CD8-positive, alpha-beta memory T cell (primary cell): Measurements from ENCODE around the gene DCN. TPM values are rescaled to one million over a fixed set of nuclear protein-coding genes. Genes with fewer than 3 reads are reported as not detected.

ENCODE experiments used
- CTCF ChIA-PET: fragments of 350-600 bp; sonication (Branson Sonifier 250); formaldehyde crosslinking; loops from one replicate; lab custom pipeline; 2021; ENCODE audit warnings: antibody characterized with exemption; lab: Charles Lee
- POLR2A ChIA-PET: fragments of 350-600 bp; sonication (Branson Sonifier 250); formaldehyde crosslinking; loops from one replicate; lab custom pipeline; 2021; ENCODE audit warnings: antibody characterized with exemption; lab: Charles Lee
- DNase-seq, 5 donors: peaks; one replicate each; pipeline versions ENCODE4 v3.0.0 to v3.0.0-alpha.2; 2020 to 2022; ENCODE audit warnings: mixed read lengths in 1 of 5
- H3K27ac ChIP-seq: one replicate; pipeline ENCODE4 v1.7.0; 2013; ENCODE audit warnings: low read depth, mild to moderate bottlenecking, low read length, moderate library complexity
- H3K27me3 ChIP-seq: 2 replicates; pipeline ENCODE4 v1.7.0; 2013; ENCODE audit warnings: low read length, mild to moderate bottlenecking; ENCODE audit not compliant: insufficient read depth, poor library complexity, severe bottlenecking
- H3K36me3 ChIP-seq: 2 replicates; pipeline ENCODE4 v1.7.0; 2013; ENCODE audit warnings: mild to moderate bottlenecking, low read length, moderate library complexity; ENCODE audit not compliant: insufficient read depth
- H3K4me1 ChIP-seq: 2 replicates; pipeline ENCODE4 v1.7.0; 2013; ENCODE audit warnings: mild to moderate bottlenecking, low read length, moderate library complexity; ENCODE audit not compliant: insufficient read depth
- H3K4me3 ChIP-seq: 2 replicates; pipeline ENCODE4 v1.7.0; 2013; ENCODE audit warnings: mild to moderate bottlenecking, low read length
- H3K9me3 ChIP-seq: 2 replicates; pipeline ENCODE4 v1.7.0; 2013; ENCODE audit warnings: mild to moderate bottlenecking, low read length
- H3K27ac Mint-ChIP-seq, 8 donors: one replicate each; pipeline ENCODE4 v1.8.0; 2020 to 2021; ENCODE audit warnings: mixed read lengths in 8 of 8, mild to moderate bottlenecking in 6 of 8, inconsistent platforms in 3 of 8, moderate library complexity in 3 of 8
- H3K27me3 Mint-ChIP-seq, 2 donors: one replicate each; pipeline ENCODE4 v1.8.0; 2020 to 2021; ENCODE audit warnings: mixed read lengths in 2 of 2, mild to moderate bottlenecking in 1 of 2, moderate library complexity in 1 of 2
- H3K36me3 Mint-ChIP-seq, 3 donors: one replicate each; pipeline ENCODE4 v1.8.0; 2020 to 2021; ENCODE audit warnings: mixed read lengths in 3 of 3, inconsistent platforms in 1 of 3, mild to moderate bottlenecking in 1 of 3
- H3K4me1 Mint-ChIP-seq, 3 donors: one replicate each; pipeline ENCODE4 v1.8.0; 2020 to 2021; ENCODE audit warnings: mixed read lengths in 3 of 3, inconsistent platforms in 1 of 3, mild to moderate bottlenecking in 1 of 3
- H3K4me3 Mint-ChIP-seq, 7 donors: one replicate each; pipeline ENCODE4 v1.8.0; 2020 to 2021; ENCODE audit warnings: mixed read lengths in 7 of 7, mild to moderate bottlenecking in 6 of 7, moderate library complexity in 4 of 7, inconsistent platforms in 2 of 7
- H3K9me3 Mint-ChIP-seq, 5 donors: one replicate each; pipeline ENCODE4 v1.8.0; 2020 to 2022; ENCODE audit warnings: mixed read lengths in 5 of 5, mild to moderate bottlenecking in 3 of 5, moderate library complexity in 2 of 5, inconsistent platforms in 1 of 5
- polyA plus RNA-seq: library from polyadenylated mRNA; unstranded; fragments of 300-500 nt; fragmentation: Illumina TruSeq; gene quantifications from one replicate; pipeline ENCODE4 v1.2.3, GENCODE V29; 2021
- total RNA-seq, 2 experiments: library from RNA; stranded (reverse); gene quantifications; one replicate each; pipeline ENCODE4 v1.2.3, GENCODE V29; 2021

The DCN gene
- total and polyA plus RNA-seq, 3 experiments from 2014 or later, result not detected

DNA sequence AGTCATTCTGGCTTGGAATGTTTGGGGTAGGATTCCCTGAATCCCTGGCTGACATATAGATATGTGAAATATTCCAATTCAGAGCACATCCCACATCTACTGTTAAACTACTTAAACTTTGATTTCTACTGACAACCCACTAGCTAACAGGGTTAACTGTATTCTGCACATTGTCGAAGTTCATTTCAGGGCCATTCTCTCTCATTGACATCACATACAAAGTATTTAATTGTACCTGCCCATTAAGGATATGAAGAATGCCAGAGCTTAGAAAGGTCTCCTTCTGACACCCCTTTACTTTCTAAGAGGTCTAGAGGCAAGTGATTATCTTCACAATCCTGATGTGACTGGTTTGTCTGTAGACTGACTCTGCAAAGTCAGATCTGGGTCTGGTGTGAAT lies 2.8 kb upstream of the DCN start:
- H3K36me3 ChIP-seq, result no peaks in the 10 kb centered on the region
- no peaks in the 10 kb centered on the region for H3K9me3 ChIP-seq
- H3K27ac Mint-ChIP-seq, result no peak overlapping the region
- no peak overlapping the region for H3K4me3 Mint-ChIP-seq
- no peak for DNase-seq
- H3K27me3 Mint-ChIP-seq, result peaks cover 3 to 4% of the 10 kb centered on the region in 2 donors
- no peaks in the 10 kb centered on the region for H3K4me1 Mint-ChIP-seq
- no peaks in the 10 kb centered on the region for H3K36me3 Mint-ChIP-seq
- no peaks in the 10 kb centered on the region for H3K9me3 Mint-ChIP-seq
- ChIA-PET POLR2A (no interaction called here), CTCF (no interaction called here)
- no peak overlapping the region for H3K4me3 ChIP-seq
- no peak overlapping the region for H3K27ac ChIP-seq
- no peaks in the 10 kb centered on the region for H3K27me3 ChIP-seq
- no peaks in the 10 kb centered on the region for H3K4me1 ChIP-seq

- Mint-ChIP-seq H3K27me3 (peaks cover 3 to 4% of the 10 kb centered on the region in 2 donors), H3K4me3 (no peak overlapping the region), H3K4me1 (no peaks in the 10 kb centered on the region), H3K36me3 (no peaks in the 10 kb centered on the region), H3K27ac (no peak overlapping the region), H3K9me3 (no peaks in the 10 kb centered on the region)
- no peaks in the 10 kb centered on the region for H3K9me3 ChIP-seq
- no peaks in the 10 kb centered on the region for H3K36me3 ChIP-seq
- POLR2A ChIA-PET, result no interaction called here
- CTCF ChIA-PET, result no interaction called here
- H3K27ac ChIP-seq, result no peak overlapping the region
- H3K27me3 ChIP-seq, result no peaks in the 10 kb centered on the region
- no peak overlapping the region for H3K4me3 ChIP-seq
- DNase-seq, result no peak
- no peaks in the 10 kb centered on the region for H3K4me1 ChIP-seq
Observed at GRCh38 chr12:91183551-91183950, 934 bp upstream of the DCN start.

DNA sequence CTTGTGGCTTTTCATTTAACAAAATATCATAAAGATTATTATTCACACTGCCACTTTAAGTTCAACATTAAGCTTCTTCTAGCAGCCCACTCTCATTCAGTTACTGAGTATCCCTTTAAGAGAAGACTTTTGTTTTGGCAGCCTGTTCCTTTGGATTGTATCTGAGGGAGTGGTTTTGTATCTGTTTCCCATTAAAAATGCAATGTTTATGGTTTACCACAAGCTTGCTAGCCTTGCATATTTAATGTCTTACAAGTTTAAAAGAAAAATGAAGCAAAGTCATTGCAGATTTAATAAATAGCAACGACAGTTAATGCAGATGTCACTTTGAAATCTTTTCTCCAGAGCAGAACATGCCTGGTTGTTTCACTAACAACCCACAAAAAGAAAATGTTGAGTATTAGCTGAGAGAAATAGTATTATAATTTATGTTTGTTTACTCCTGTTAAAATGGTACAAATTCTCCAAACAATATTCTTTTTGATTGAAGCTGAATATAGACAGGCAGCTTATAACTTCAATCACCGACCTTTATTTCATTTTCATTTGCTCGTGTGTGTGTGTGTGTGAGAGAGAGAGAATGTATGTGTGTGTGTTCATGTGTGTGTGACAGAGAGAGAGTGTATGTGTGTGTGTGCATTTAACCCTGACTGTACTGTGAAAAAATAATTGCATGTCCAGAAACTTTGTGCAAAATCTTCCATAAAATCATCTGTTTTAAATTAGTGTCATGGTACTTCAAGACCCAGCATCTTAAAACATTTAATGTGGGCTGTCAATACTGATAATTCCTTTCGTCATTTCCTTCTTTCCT lies 1.8 kb downstream of the DCN start:
- CTCF ChIA-PET, result no interaction called here
- peaks cover 0 to 3% of the 10 kb centered on the region in 2 donors for H3K27me3 Mint-ChIP-seq
- no peaks in the 10 kb centered on the region for H3K27me3 ChIP-seq
- no peaks in the 10 kb centered on the region for H3K9me3 ChIP-seq
- H3K36me3 ChIP-seq, result no peaks in the 10 kb centered on the region
- no peak overlapping the region for H3K4me3 Mint-ChIP-seq
- H3K27ac Mint-ChIP-seq, result no peak overlapping the region
- no peak for DNase-seq
- no peak overlapping the region for H3K4me3 ChIP-seq
- H3K4me1 Mint-ChIP-seq, result no peaks in the 10 kb centered on the region
- POLR2A ChIA-PET, result no interaction called here
- H3K36me3 Mint-ChIP-seq, result no peaks in the 10 kb centered on the region
- no peaks in the 10 kb centered on the region for H3K4me1 ChIP-seq
- H3K9me3 Mint-ChIP-seq, result no peaks in the 10 kb centered on the region
- H3K27ac ChIP-seq, result no peak overlapping the region

DNA sequence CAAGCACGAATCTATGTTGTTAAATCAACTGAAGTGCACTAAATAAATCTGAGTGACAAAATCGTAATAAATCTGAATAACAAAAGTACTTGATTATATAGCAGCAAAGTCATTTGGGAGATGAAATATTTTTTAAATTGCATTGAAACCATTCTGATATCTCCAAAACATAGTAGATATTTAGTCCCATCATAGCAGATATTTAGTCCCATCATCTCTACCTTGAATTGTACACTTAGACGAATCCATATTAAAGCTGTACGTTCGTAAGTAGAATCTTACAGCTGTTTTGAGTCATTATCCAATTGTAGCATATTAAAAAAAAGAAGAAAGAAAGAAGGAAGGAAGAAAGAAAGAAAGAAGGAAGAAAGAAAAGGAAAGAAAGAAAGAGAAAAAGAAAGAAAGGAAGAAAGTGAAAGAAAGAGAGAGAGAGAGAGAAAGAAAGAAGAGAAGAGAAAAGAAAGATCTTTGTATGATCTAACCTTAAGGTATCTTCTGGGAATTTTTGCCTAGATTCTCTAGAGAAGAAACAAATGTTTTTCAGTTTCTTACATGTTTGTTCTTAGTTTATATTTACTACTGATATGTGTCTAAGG lies 2.6 kb downstream of the DCN start:
- CTCF ChIA-PET, result no interaction called here

GRCh38 chr12:91179315-91179714 lies 3.3 kb downstream of the DCN start:
- no peak overlapping the region for H3K4me3 ChIP-seq
- peaks cover 0 to 3% of the 10 kb centered on the region in 2 donors for H3K27me3 Mint-ChIP-seq
- no peaks in the 10 kb centered on the region for H3K36me3 Mint-ChIP-seq
- no peak overlapping the region for H3K27ac ChIP-seq
- H3K4me1 Mint-ChIP-seq, result no peaks in the 10 kb centered on the region
- H3K27ac Mint-ChIP-seq, result no peak overlapping the region
- POLR2A ChIA-PET, result no interaction called here
- H3K36me3 ChIP-seq, result no peaks in the 10 kb centered on the region
- no peaks in the 10 kb centered on the region for H3K4me1 ChIP-seq
- DNase-seq, result no peak
- no peaks in the 10 kb centered on the region for H3K9me3 ChIP-seq
- CTCF ChIA-PET, result no interaction called here
- no peaks in the 10 kb centered on the region for H3K27me3 ChIP-seq
- H3K9me3 Mint-ChIP-seq, result no peaks in the 10 kb centered on the region
- H3K4me3 Mint-ChIP-seq, result no peak overlapping the region

More for the DNA sequence above, 2.6 kb downstream of the DCN start:
- POLR2A ChIA-PET, result no interaction called here
- Histone ChIP-seq H3K9me3 (no peaks in the 10 kb centered on the region), H3K36me3 (no peaks in the 10 kb centered on the region), H3K4me3 (no peak overlapping the region), H3K27me3 (no peaks in the 10 kb centered on the region), H3K4me1 (no peaks in the 10 kb centered on the region), H3K27ac (no peak overlapping the region)
- Mint-ChIP-seq H3K36me3 (no peaks in the 10 kb centered on the region), H3K27ac (no peak overlapping the region), H3K9me3 (no peaks in the 10 kb centered on the region), H3K4me1 (no peaks in the 10 kb centered on the region), H3K27me3 (peaks cover 0 to 3% of the 10 kb centered on the region in 2 donors), H3K4me3 (no peak overlapping the region)
- no peak for DNase-seq

DNA sequence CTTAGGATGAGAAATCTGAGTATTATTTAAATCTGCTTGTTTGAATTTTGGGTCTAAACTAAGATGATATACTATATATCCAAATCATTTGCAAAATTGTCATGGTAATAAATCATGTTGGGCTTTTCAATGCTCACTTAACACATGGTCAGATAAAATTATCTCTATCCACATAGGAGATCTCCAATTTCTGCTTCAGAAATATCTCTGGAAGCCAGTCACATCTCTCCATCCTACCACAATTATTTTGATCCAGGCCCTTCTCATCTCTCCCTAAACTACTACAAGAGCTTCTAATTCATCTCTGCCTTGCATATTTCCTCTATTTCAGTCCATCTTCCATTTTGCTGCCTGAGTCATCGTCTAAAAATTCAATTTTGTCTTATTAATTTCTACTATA lies 3.8 kb downstream of the DCN start:
- H3K4me1 Mint-ChIP-seq, result no peaks in the 10 kb centered on the region
- H3K9me3 Mint-ChIP-seq, result no peaks in the 10 kb centered on the region
- Histone ChIP-seq H3K27me3 (no peaks in the 10 kb centered on the region), H3K9me3 (no peaks in the 10 kb centered on the region), H3K36me3 (no peaks in the 10 kb centered on the region), H3K27ac (no peak overlapping the region), H3K4me1 (no peaks in the 10 kb centered on the region), H3K4me3 (no peak overlapping the region)
- peaks cover 0 to 3% of the 10 kb centered on the region in 2 donors for H3K27me3 Mint-ChIP-seq
- DNase-seq, result no peak
- H3K36me3 Mint-ChIP-seq, result no peaks in the 10 kb centered on the region
- CTCF ChIA-PET, result no interaction called here
- POLR2A ChIA-PET, result no interaction called here
- H3K27ac Mint-ChIP-seq, result no peak overlapping the region
- no peak overlapping the region for H3K4me3 Mint-ChIP-seq

DNA sequence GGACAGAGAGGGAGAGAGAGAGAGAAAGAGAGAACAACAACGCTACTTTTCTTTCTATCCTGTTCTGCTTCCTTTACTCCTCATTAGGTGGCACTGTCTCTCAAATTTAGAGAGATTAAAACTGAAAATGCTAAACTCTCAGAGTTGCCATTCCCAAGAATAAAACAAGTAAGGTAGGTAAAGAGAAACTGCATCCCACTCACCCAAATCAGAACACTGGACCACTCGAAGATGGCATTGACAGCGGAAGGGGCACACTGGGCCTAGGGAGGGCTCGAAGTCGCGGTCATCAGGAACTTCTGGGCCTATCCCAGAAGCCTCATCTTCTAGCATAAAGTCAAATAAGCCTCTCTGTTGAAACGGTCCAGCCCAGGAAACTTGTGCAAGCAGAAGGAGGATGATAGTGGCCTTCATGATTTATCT lies 4.5 kb downstream of the DCN start:
- no peak overlapping the region for H3K4me3 Mint-ChIP-seq
- Histone ChIP-seq H3K4me1 (no peaks in the 10 kb centered on the region), H3K36me3 (no peaks in the 10 kb centered on the region), H3K27ac (no peak overlapping the region), H3K4me3 (no peak overlapping the region), H3K9me3 (no peaks in the 10 kb centered on the region), H3K27me3 (no peaks in the 10 kb centered on the region)
- ChIA-PET POLR2A (no interaction called here), CTCF (no interaction called here)
- no peaks in the 10 kb centered on the region for H3K4me1 Mint-ChIP-seq
- no peaks in the 10 kb centered on the region for H3K27me3 Mint-ChIP-seq
- no peak for DNase-seq
- H3K27ac Mint-ChIP-seq, result no peak overlapping the region
- no peaks in the 10 kb centered on the region for H3K9me3 Mint-ChIP-seq
- no peaks in the 10 kb centered on the region for H3K36me3 Mint-ChIP-seq

DNA sequence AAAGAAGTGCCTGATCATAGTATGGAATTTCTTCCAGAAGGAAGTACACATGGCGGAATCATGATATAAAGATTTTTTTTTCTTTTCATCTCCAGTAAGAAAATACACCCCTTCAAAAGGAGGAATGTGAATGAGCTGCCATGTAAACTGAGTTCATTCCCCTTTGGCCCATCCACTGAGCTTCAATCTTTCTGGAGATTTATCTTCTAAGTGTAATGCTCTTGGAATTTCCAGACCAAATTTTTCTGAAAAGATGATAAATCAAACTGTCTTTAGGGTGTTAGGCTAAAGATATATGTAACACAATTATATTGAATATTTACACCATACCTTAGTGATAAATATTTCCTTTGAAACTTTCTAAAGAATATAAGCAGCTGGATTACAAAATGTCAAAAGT lies 5.2 kb downstream of the DCN start:
- Mint-ChIP-seq H3K4me1 (no peaks in the 10 kb centered on the region), H3K36me3 (no peaks in the 10 kb centered on the region), H3K27ac (no peak overlapping the region), H3K4me3 (no peak overlapping the region), H3K9me3 (no peaks in the 10 kb centered on the region), H3K27me3 (no peaks in the 10 kb centered on the region)
- Histone ChIP-seq H3K9me3 (no peaks in the 10 kb centered on the region), H3K4me3 (no peak overlapping the region), H3K27ac (no peak overlapping the region), H3K4me1 (no peaks in the 10 kb centered on the region), H3K27me3 (no peaks in the 10 kb centered on the region), H3K36me3 (no peaks in the 10 kb centered on the region)
- CTCF ChIA-PET, result no interaction called here
- POLR2A ChIA-PET, result no interaction called here
- DNase-seq, result no peak
